ENCODE results near the gene TGM3.

Gene TGM3

GRCh38 chr20:2363187-2363586 lies 67.4 kb downstream of the TGM3 start:
- TF ChIP-seq ZFX (IDR thresholded peaks at IDR 0.05; ENCODE audit: borderline replicate concordance) (no peak), CTCF (IDR thresholded peaks at IDR 0.05) (no peak)
- H3K27ac ChIP-seq = no peak overlapping the region

GRCh38 chr20:2363587-2363986 lies 67.8 kb downstream of the TGM3 start:
- TF ChIP-seq ZFX (IDR thresholded peaks at IDR 0.05; ENCODE audit: borderline replicate concordance) = no peak
- no peak for TF ChIP-seq CTCF (IDR thresholded peaks at IDR 0.05)
- no peak overlapping the region for H3K27ac ChIP-seq

DNA sequence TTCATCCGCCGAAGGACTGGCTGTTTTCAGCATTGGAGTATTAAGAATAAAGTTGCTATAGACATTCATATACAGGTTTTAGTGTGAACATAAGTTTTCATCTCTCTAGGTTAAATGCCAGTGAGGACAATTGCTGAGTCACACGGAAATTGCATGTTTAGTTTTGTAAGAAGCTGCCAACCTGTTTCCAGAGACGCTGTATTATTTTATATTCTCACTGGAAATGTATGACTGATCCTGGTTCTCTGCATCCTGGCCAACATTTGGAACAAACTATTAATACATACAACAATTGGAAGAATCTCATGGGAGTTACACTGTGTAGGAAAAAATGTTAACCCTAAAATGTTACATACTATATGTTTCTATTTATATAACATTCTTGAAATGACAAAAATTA lies 68.2 kb downstream of the TGM3 start:
- H3K27ac ChIP-seq = no peak overlapping the region
- TF ChIP-seq ZFX (IDR thresholded peaks at IDR 0.05; ENCODE audit: borderline replicate concordance) (no peak), CTCF (IDR thresholded peaks at IDR 0.05) (no peak)

DNA sequence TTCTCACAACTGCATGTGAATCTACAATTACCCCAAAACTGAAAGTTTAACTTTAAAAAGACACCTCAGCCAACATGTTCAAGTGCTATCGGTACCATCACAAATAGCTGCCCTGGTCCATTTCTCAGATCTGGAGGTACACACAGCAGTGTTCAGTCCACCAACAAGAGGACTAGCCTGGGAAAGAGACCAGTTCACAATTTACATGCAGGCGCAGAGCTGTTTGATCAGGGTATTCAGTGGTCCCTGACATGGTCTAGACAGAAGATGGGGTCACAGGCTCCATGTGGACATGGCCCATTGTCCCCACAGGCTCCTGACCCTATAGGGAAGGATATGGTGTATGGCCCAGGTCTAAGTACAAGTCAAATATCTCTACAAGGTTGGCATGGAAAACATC lies 69.3 kb downstream of the TGM3 start:
- H3K27ac ChIP-seq = no peak overlapping the region
- TF ChIP-seq CTCF (IDR thresholded peaks at IDR 0.05) = no peak

- TF ChIP-seq CTCF (IDR thresholded peaks at IDR 0.05) = no peak
- TF ChIP-seq ZFX (IDR thresholded peaks at IDR 0.05; ENCODE audit: borderline replicate concordance) = no peak
- no peak overlapping the region for H3K27ac ChIP-seq
Observed at GRCh38 chr20:2365666-2366065, 69.9 kb downstream of the TGM3 start.

- TF ChIP-seq CTCF (IDR thresholded peaks at IDR 0.05) = no peak
- no peak for TF ChIP-seq ZFX (IDR thresholded peaks at IDR 0.05; ENCODE audit: borderline replicate concordance)
- no peak overlapping the region for H3K27ac ChIP-seq
Observed at GRCh38 chr20:2368621-2369020, 72.8 kb downstream of the TGM3 start.

GRCh38 chr20:2373098-2373497 lies 77.3 kb downstream of the TGM3 start:
- TF ChIP-seq CTCF (IDR thresholded peaks at IDR 0.05) (no peak), ZFX (IDR thresholded peaks at IDR 0.05; ENCODE audit: borderline replicate concordance) (no peak)
- no peak overlapping the region for H3K27ac ChIP-seq
